ENCODE results near the gene CDH13. TPM values are rescaled to one million over a fixed set of nuclear protein-coding genes. Genes with fewer than 3 reads are reported as not detected.

The CDH13 gene
- total and polyA plus RNA-seq, 2 of the 8 experiments (the other 6 are each of a cell fraction or from before 2014, with no cell fraction given): 2.3 to 2.4 TPM

- WGBS, 2 experiments (ENCODE audit: extremely low coverage in 1 of 2, insufficient coverage in 1 of 2, insufficient read length in 1 of 2, insufficient replicate concordance in 2 of 2, low coverage in 1 of 2, low lambda C conversion rate in 2 of 2, missing lambda C conversion rate in 1 of 2): 100% methylated on average over 3 of the region's 3 CpGs; no CpG with 5 or more reads in 1 of the 2 experiments
- H2BK12ac ChIP-seq (ENCODE audit: low read depth, low read length): no peak overlapping the region
- no peak overlapping the region for H4K5ac ChIP-seq (ENCODE audit: insufficient read length, low read depth, low read length)
- no peak overlapping the region for H3K4me2 ChIP-seq (ENCODE audit: insufficient read depth in 1 of 2, low read depth in 2 of 2, low read length in 2 of 2)
- DNase-seq (ENCODE audit: low read depth in 1 of 2, low spot score in 2 of 2) (no peak), FAIRE-seq (no peak)
- H3K27ac ChIP-seq (ENCODE audit: low read depth, low read length): no peak overlapping the region
- H2BK120ac ChIP-seq (replicated peaks; ENCODE audit: low read depth, low read length): no peak overlapping the region
- no peak overlapping the region for H3K9ac ChIP-seq (replicated peaks in 1 of 4; ENCODE audit: extremely low read depth in 1 of 4, low read depth in 3 of 4, low read length in 3 of 4)
- no peak overlapping the region for H2BK15ac ChIP-seq (ENCODE audit: low read length)
- H3K36me3 ChIP-seq (ENCODE audit: control insufficient read depth in 2 of 4, insufficient read depth in 4 of 4, low read length in 3 of 4): no peaks in the 10 kb centered on the region
- H3K9me3 ChIP-seq (ENCODE audit: insufficient read depth in 2 of 2, low read depth in 1 of 2, low read length in 1 of 2): no peaks in the 10 kb centered on the region
- no peaks in the 10 kb centered on the region for H3K27me3 ChIP-seq (replicated peaks in 1 of 4; ENCODE audit: control insufficient read depth in 3 of 4, extremely low read depth in 1 of 4, insufficient read depth in 3 of 4, low read length in 3 of 4)
- no peak overlapping the region for H2AFZ ChIP-seq (ENCODE audit: low read length)
- H3K14ac ChIP-seq (ENCODE audit: insufficient read length): no peak overlapping the region
- ChIA-PET POLR2A (ENCODE audit: partially characterized antibody) (no interaction called here), CTCF (ENCODE audit: partially characterized antibody) (interaction anchor here (1.0 to 4.9 kb wide), 5 partner anchors 9 to 73 kb away, joined by 3 to 26 read pairs (median 4); no protein-coding TSS in a partner anchor)
- H3K23me2 ChIP-seq (ENCODE audit: low read depth, low read length): no peaks in the 10 kb centered on the region
- H3K79me1 ChIP-seq (ENCODE audit: low read depth, low read length): no peaks in the 10 kb centered on the region
- H3K4ac ChIP-seq (replicated peaks; ENCODE audit: insufficient read length, low read depth, low read length): no peak overlapping the region
- no peaks in the 10 kb centered on the region for H3K79me2 ChIP-seq (ENCODE audit: control insufficient read depth in 1 of 2, insufficient read depth in 2 of 2, low read length in 2 of 2)
- H2BK5ac ChIP-seq (ENCODE audit: low read depth, low read length): no peak overlapping the region
- no peak overlapping the region for H4K91ac ChIP-seq (replicated peaks; ENCODE audit: insufficient read length, low read length)
- H2BK20ac ChIP-seq (ENCODE audit: low read length): no peak overlapping the region
- no peak overlapping the region for H3K18ac ChIP-seq (ENCODE audit: extremely low read depth, low read length)
- no peak overlapping the region for H3K56ac ChIP-seq (replicated peaks; ENCODE audit: insufficient read length, low read depth, low read length)
- no peaks in the 10 kb centered on the region for H4K20me1 ChIP-seq (replicated peaks in 1 of 2; ENCODE audit: control insufficient read depth in 1 of 2, insufficient read depth in 2 of 2, low read length in 2 of 2)
- H4K8ac ChIP-seq (ENCODE audit: extremely low read depth, insufficient read depth, low read length): no peak overlapping the region
- no peak overlapping the region for H2AK5ac ChIP-seq (ENCODE audit: low read depth, low read length)
- H3K4me1 ChIP-seq (replicated peaks in 1 of 4; ENCODE audit: control insufficient read depth in 3 of 4, insufficient read depth in 4 of 4, low read length in 3 of 4): no peaks in the 10 kb centered on the region
- H3K4me3 ChIP-seq (ENCODE audit: extremely low read depth in 1 of 4, insufficient read depth in 2 of 4, low read depth in 3 of 4, low read length in 4 of 4): no peak overlapping the region
- no peak overlapping the region for H3K23ac ChIP-seq (ENCODE audit: insufficient read length)
- TF ChIP-seq KDM5A (IDR thresholded peaks at IDR 0.05; ENCODE audit: low read length) (no peak), SAP30 (IDR thresholded peaks at IDR 0.05; ENCODE audit: insufficient read depth, insufficient replicate concordance, low read length) (no peak), SUZ12 (IDR thresholded peaks at IDR 0.05; ENCODE audit: low read length) (no peak), SP4 (IDR thresholded peaks at IDR 0.05; ENCODE audit: low read length) (no peak), CREB1 (IDR thresholded peaks at IDR 0.05) (no peak), BACH1 (IDR thresholded peaks at IDR 0.05; ENCODE audit: low read length) (no peak), USF2 (IDR thresholded peaks at IDR 0.05; ENCODE audit: low read length) (no peak), ZNF274 (IDR thresholded peaks at IDR 0.05; ENCODE audit: borderline replicate concordance, extremely low read depth, low read length) (no peak), SRF (IDR thresholded peaks at IDR 0.05; ENCODE audit: low read depth, low read length) (no peak), EP300 (IDR thresholded peaks at IDR 0.05; ENCODE audit: borderline replicate concordance in 1 of 2, low read depth in 2 of 2, low read length in 2 of 2) (no peak), E2F6 (IDR thresholded peaks at IDR 0.05) (no peak), KDM4A (IDR thresholded peaks at IDR 0.05; ENCODE audit: low read depth, low read length, severe bottlenecking) (no peak), JUND (IDR thresholded peaks at IDR 0.05; ENCODE audit: low read length) (no peak)
These were observed 738.4 kb downstream of the CDH13 start for GRCh38 chr16:83365166-83365565.
